LHCN-M2 (cell line): ENCODE data around the gene SORCS2. TPM values are rescaled to one million over a fixed set of nuclear protein-coding genes. Genes with fewer than 3 reads are reported as not detected.

Source experiments
- DNase-seq: peaks from one replicate; pipeline ENCODE4 v3.0.0-alpha.2; 2012; ENCODE audit warnings: low read depth
- total RNA-seq: library from RNA; depleted of rRNA; stranded (reverse); fragments of >200 nt; gene quantifications from 2 replicates; pipeline ENCODE4 v1.2.3, GENCODE V29; 2014

SORCS2 gene
- total RNA-seq, 1 experiment from 2014 or later = 0.52 TPM

GRCh38 chr4:7322166-7322991, 130.0 kb downstream of the SORCS2 start:
- DNase-seq = no peak

GRCh38 chr4:7323461-7323871, 131.1 kb downstream of the SORCS2 start:
- no peak for DNase-seq

DNA sequence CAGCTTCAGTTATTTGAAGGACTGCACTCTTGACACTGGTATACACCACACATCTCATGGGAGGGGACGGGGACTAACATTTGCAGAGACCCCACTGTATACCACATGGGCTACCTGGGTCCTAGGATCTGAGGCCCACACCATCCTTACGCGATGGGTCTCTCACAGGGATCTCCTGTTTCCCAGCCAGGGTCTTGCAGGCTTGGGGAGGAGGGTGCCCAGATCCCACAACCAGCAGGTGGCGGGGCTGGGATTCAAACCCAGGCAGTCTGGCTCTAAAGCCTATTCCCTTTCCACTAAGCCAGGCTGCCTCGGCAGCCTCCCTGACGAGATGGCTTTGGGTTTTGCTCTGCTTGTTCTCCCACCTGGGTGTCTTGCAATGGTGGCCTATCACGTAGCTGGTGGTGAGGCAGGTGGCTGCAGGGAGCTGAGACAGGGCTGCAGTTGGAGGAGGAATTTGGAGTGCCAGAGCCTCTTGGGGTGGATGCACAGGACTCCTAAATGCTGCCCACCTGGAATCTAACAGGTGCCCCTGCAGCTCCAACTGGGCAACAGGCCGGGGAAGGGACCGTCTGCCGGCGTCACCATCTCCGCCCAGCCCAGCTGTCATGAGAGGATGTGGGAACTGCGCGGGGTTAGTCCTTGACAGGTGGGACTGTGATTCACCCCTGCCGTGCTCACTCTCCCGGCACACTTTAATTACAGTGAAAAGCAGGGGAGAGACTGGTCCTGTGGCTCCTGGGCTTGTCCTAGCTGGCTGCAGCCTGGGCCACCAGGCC, 131.7 kb downstream of the SORCS2 start:
- peak; percentile 84 for DNase-seq

GRCh38 chr4:7324651-7325121, 132.3 kb downstream of the SORCS2 start:
- DNase-seq = no peak

- DNase-seq = no peak
These were observed 133.2 kb downstream of the SORCS2 start for GRCh38 chr4:7325541-7325940.

- no peak for DNase-seq
These were observed 134.0 kb downstream of the SORCS2 start for GRCh38 chr4:7326306-7326692.

DNA sequence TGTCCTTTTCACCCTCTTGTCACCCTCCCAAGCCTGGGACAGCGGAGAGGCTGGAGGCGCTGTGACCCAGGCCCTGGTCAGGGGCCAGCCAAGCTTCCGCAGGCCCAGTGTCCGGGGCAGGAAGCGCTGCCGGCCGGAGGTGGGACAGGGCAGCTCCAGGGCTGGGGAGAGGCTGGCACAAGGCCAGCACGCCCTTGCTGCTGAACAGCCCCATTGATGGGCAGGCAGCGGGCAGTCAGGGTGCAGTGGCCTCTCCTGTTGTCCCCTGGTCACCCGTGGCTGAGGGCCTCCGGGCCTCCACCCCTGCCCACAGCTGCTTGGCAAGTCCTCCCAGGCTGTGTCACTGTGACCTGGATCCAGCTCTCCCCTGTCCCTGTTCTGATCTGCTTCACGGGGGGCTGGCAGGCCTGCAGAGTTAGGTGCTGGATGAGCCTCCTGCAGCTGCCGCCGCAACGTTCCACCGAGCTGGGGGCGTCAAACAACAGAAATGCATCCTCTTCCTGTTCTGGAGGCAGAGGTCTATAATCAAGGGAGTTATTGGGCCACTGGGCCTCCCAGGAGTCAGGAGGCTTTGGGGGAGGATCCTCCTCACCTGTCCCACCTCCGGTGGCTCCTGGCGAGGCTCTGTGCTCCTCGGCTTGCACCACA, 134.5 kb downstream of the SORCS2 start:
- DNase-seq = no peak

DNA sequence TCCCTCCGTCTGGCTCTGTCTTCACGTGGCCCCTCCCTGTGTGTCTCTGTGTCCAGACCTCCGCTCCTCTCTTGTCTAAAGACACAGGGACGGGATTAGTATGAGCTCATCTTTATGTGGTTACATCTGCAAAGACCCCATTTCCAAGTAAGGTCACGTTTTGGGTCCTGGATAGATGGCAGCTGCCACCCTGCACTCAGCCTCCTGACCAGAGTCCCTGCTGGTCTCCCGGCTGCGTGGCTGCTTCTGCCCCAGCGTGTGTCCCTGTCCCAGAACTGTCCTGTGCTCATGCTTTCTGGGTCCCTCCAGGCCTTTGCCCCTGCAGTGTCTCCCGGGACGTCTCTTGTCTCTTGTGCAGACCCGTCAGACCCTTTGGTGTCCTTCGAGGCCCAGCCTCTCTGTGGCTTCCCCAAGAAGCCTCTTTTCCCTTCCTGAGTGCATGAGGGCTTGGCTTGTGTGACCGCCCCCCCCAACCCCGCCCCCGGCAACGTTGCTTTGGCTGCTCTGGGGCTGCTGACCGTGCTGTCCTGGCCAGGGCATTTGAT, 135.1 kb downstream of the SORCS2 start:
- no peak for DNase-seq

DNA sequence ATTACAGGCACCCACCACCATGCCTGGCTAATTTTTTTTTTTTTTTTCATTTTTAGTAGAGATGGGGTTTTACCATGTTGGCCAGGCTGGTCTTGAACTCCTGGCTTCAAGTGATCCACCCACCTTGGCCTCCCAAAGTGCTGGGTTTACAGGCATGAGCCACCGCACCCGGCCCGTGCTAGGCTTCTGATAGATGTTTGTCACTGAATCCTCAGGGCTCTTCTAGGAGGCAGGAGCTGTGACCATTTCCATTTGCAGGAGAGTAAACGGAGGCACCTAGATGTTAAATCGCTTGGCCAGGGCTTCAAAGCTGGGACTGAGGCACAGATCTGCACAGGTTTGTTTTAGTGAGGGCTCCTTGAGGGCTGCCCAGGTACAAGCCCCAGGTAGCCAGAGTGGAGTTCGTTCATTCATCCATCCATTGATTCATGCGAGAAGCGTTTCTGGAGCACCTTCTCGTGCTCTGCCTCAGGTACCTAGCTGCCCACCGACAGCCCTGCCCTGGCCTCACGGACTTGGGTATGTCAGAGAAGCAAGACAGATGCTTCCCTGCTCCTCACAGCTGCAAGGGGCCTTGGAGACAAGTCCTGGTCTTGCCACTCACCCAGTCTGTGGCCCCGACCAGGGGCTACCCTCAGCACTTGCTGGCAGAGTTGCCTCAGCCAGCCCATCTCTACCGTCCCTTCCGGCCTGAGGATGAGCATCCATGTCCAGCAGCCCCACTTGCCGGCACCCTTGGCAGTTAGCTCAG, 136.0 kb downstream of the SORCS2 start:
- no peak for DNase-seq

GRCh38 chr4:7328913-7329638, 136.7 kb downstream of the SORCS2 start:
- peak; percentile 71 for DNase-seq

GRCh38 chr4:7330031-7330596, 137.8 kb downstream of the SORCS2 start:
- DNase-seq = no peak

DNA sequence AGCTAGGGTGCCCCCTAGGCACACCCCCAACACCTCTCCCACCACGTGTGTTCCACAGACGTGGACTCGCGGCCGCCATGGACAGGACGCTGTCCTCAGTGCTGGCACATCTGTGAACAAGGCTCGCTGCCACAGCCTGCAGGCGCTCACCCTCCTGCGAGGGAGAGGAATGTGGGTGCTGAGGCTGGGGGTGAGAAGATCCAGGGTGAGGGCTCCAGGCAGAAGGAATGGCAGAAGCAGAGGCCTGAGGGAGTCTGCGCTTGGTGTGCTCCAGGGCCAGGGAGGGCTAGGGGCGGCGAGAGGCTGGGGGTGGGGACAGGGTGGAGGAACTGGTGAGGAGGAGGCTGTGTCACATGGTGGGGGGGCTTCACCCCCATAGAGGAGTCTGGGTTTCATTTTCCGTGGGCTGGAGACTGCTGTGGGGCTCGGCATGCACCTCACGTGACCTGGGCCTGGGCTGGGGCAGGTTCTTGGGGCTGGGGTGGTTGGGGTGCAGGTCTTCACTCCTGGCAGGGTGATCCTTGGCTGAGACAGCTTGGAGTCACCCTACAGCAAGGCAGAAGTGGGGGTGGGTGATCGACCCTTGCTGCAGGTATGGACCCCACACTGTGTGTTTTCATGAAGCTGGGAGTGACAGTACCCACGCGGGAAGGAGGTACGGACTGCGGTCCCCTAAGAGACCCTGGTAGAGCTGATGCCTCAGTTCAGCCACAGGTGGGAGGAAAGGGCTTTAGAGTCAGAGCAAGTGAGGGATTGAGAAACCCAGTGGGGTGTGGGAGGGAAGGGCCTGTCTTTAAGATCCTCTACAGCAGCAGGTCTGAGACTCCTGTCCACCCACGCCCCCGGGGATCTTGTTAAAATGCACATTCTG, 138.7 kb downstream of the SORCS2 start:
- no peak for DNase-seq

GRCh38 chr4:7331682-7332000, 139.3 kb downstream of the SORCS2 start:
- DNase-seq = no peak

GRCh38 chr4:7332216-7333023, 140.1 kb downstream of the SORCS2 start:
- DNase-seq = peak; percentile 46

GRCh38 chr4:7333024-7333780, 140.9 kb downstream of the SORCS2 start:
- DNase-seq = no peak

- DNase-seq = no peak
These were observed 141.6 kb downstream of the SORCS2 start for GRCh38 chr4:7333801-7334421.
